ENCODE data around the gene TOM1. TPM values are rescaled to one million over a fixed set of nuclear protein-coding genes. Genes with fewer than 3 reads are reported as not detected.

Gene TOM1
- polyA plus RNA-seq, 1 of the 3 experiments (the other 2 are of a cell fraction): 26.9 TPM

DNA sequence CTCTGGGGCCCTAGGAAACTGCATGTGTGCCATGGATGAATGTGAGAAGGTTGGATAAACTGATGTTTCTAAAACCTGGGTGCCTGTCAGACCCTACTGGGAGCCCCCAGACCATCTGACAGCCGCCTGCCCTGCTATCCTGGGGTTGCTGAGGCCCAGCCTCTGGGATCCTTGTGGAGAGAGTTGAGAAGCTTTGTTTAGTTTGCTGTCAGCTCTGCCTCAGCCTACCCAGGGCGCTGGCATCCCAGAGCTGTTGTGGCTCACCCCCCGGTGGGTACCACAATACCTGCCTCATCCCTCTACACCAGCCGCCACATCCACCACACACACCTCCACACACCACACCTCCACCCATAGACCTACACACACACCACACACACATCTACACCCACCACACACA is 42.7 kb downstream of the TOM1 start (continued):
- TF ChIP-seq FOSL2 (IDR thresholded peaks at IDR 0.05; ENCODE audit: borderline replicate concordance, low read depth) (no peak), SIN3A (IDR thresholded peaks at IDR 0.05; ENCODE audit: borderline replicate concordance, low read depth, low read length) (no peak), TEAD4 (IDR thresholded peaks at IDR 0.05; ENCODE audit: borderline replicate concordance, insufficient read depth) (no peak)
- TF ChIP-seq, protein P1, sequence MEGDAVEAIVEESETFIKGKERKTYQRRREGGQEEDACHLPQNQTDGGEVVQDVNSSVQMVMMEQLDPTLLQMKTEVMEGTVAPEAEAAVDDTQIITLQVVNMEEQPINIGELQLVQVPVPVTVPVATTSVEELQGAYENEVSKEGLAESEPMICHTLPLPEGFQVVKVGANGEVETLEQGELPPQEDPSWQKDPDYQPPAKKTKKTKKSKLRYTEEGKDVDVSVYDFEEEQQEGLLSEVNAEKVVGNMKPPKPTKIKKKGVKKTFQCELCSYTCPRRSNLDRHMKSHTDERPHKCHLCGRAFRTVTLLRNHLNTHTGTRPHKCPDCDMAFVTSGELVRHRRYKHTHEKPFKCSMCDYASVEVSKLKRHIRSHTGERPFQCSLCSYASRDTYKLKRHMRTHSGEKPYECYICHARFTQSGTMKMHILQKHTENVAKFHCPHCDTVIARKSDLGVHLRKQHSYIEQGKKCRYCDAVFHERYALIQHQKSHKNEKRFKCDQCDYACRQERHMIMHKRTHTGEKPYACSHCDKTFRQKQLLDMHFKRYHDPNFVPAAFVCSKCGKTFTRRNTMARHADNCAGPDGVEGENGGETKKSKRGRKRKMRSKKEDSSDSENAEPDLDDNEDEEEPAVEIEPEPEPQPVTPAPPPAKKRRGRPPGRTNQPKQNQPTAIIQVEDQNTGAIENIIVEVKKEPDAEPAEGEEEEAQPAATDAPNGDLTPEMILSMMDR (IDR thresholded peaks at IDR 0.05): no peak
- TF ChIP-seq, protein P2, sequence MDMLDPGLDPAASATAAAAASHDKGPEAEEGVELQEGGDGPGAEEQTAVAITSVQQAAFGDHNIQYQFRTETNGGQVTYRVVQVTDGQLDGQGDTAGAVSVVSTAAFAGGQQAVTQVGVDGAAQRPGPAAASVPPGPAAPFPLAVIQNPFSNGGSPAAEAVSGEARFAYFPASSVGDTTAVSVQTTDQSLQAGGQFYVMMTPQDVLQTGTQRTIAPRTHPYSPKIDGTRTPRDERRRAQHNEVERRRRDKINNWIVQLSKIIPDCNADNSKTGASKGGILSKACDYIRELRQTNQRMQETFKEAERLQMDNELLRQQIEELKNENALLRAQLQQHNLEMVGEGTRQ (IDR thresholded peaks at IDR 0.05; ENCODE audit: borderline replicate concordance, low read depth, low read length): no peak

DNA sequence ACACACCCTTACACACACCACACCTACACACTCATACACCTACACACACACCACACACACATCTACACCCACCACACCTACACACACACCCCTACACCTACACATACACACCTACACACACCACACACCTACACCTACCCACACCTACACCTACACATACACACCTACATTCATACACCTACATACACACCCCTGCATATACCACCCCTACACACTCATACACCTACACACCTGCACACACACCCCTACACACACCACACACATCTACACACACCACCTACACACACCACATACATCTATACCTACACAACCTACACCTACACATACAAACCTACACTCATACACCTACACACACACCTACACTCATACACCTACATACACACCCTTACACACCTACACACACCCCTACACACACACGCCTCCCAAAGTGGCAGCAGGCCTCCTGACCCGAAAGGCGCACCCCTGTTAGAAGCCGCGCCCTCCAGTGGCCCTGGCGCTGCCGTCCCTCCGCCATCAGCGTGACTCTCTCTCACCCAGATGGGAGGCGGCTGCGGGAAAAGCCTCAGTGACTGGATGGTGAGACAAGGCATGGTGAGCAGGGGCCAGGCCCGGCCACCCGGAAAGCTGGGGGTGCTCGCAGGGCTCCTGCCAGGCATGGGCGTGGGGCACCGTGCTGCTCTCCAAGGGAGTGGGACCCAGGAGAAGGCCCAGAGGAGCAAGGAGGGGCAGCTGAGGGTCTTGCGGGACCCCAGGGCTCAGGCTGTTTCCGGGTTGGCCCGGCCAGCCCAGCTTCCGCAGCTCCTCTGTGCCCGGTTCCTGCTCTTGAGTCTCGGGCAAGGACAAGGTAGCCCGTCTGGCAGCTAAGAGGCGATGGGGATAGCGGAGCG is 44.2 kb downstream of the TOM1 start:
- no peaks in the 10 kb centered on the region for H3K9me3 ChIP-seq
- H3K9ac ChIP-seq: no peak overlapping the region
- ChIA-PET POLR2A (interaction anchor here (0.6 kb wide), 1 partner anchor 13 kb away, joined by 7 read pairs; no protein-coding TSS in a partner anchor), CTCF (interaction anchor here (0.7 to 1.1 kb wide), 2 partner anchors 9 to 88 kb away, joined by 3 read pairs; no protein-coding TSS in a partner anchor)
- no peak for TF ChIP-seq RFX5 (IDR thresholded peaks at IDR 0.05; ENCODE audit: low read length)
- no peak for TF ChIP-seq POLR2AphosphoS5 (IDR thresholded peaks at IDR 0.05; ENCODE audit: low read depth, low read length)
- H4K20me1 ChIP-seq (ENCODE audit: insufficient read depth): no peaks in the 10 kb centered on the region
- H3K79me2 ChIP-seq (ENCODE audit: insufficient read depth): no peaks in the 10 kb centered on the region
- no peaks in the 10 kb centered on the region for H3K36me3 ChIP-seq (replicated peaks in 1 of 2; ENCODE audit: control insufficient read depth in 1 of 2, insufficient read depth in 2 of 2, low read length in 1 of 2)
- H3K4me2 ChIP-seq: no peak overlapping the region
- no peak overlapping the region for H3K4me3 ChIP-seq (ENCODE audit: low read depth in 2 of 2, low read length in 1 of 2)
- H3K27ac ChIP-seq (ENCODE audit: low read depth in 2 of 2, low read length in 1 of 2): no peak overlapping the region
- WGBS (ENCODE audit: low lambda C conversion rate): 96% methylated on average over 11 of the region's 26 CpGs
- peaks cover 0 to 2% of the 10 kb centered on the region in 2 experiments; a peak in 1 of 4 replicates for H3K4me1 ChIP-seq (ENCODE audit: control insufficient read depth in 1 of 2, insufficient read depth in 2 of 2, low read depth in 1 of 2, low read length in 1 of 2)
- no peaks in the 10 kb centered on the region for H3F3A ChIP-seq (replicated peaks; ENCODE audit: insufficient read depth)
- no peak overlapping the region for H2AFZ ChIP-seq (ENCODE audit: low read depth)
- DNase-seq: no peak
- H3K27me3 ChIP-seq (ENCODE audit: insufficient read depth): no peaks in the 10 kb centered on the region
- H3K9me2 ChIP-seq: no peaks in the 10 kb centered on the region

DNA sequence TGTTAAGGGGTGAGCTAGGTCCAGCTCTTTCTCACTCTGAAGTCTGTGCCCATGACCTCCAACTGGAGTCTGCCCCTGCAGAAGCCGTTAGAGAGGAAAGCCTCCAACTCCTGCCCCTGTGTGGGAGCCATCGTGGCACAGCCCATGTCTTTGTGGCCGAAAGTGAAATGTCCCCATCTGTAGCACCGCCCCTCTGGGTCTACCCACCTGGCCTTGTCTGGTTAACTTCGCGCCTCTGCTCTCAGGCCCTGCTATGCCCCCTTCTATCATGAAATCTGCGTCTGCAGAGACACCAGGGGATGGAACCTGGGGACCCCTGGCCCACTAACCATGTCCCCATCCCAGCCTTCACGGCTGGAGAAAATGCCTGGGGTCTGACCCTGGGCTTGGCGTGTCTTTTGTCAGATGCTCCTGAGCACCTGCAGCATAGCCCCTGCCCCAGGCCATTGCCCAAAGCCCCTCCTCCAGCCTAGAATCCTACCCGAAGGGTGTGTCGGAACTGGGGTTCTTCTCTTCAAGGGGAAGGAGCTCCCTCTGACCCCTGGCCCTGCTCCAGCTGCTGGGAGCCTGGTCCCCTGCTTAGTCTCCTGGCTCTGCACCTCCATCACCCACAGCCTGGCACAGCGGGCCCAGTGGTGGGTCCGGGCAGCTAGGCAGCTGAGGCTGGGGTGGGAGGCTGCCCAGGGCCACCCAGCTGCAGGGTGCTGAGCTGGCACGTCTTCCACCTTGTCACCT is 45.4 kb downstream of the TOM1 start:
- H2AFZ ChIP-seq (ENCODE audit: low read depth): no peak overlapping the region
- no peak for DNase-seq
- ChIA-PET POLR2A (interaction anchor here (0.7 to 1.2 kb wide), 2 partner anchors 9 to 10 kb away, joined by 3 read pairs; no protein-coding TSS in a partner anchor), CTCF (interaction anchor here (0.7 kb wide), 1 partner anchor 10 kb away, joined by 3 read pairs; no protein-coding TSS in a partner anchor)
- no peaks in the 10 kb centered on the region for H3K36me3 ChIP-seq (replicated peaks in 1 of 2; ENCODE audit: control insufficient read depth in 1 of 2, insufficient read depth in 2 of 2, low read length in 1 of 2)
- no peaks in the 10 kb centered on the region for H3K9me2 ChIP-seq
- no peaks in the 10 kb centered on the region for H3K9me3 ChIP-seq
- no peaks in the 10 kb centered on the region for H3K79me2 ChIP-seq (ENCODE audit: insufficient read depth)
- H3K4me2 ChIP-seq: no peak overlapping the region
- H3K4me1 ChIP-seq (ENCODE audit: control insufficient read depth in 1 of 2, insufficient read depth in 2 of 2, low read depth in 1 of 2, low read length in 1 of 2): peaks cover under 1 to 14% of the 10 kb centered on the region in 2 experiments; a peak in 1 of 4 replicates
- 92% methylated on average over 10 of the region's 14 CpGs for WGBS (ENCODE audit: low lambda C conversion rate)
- no peaks in the 10 kb centered on the region for H4K20me1 ChIP-seq (ENCODE audit: insufficient read depth)
- H3F3A ChIP-seq (replicated peaks; ENCODE audit: insufficient read depth): no peaks in the 10 kb centered on the region
- H3K27me3 ChIP-seq (ENCODE audit: insufficient read depth): no peaks in the 10 kb centered on the region
- H3K9ac ChIP-seq: no peak overlapping the region
- no peak overlapping the region for H3K27ac ChIP-seq (ENCODE audit: low read depth in 2 of 2, low read length in 1 of 2)
- no peak overlapping the region for H3K4me3 ChIP-seq (ENCODE audit: low read depth in 2 of 2, low read length in 1 of 2)
- no peak for TF ChIP-seq MXI1 (IDR thresholded peaks at IDR 0.05; ENCODE audit: low read depth, low read length)
- TF ChIP-seq EZH2phosphoT487 (IDR thresholded peaks at IDR 0.05; ENCODE audit: borderline replicate concordance, low read depth): no peak
- no peak for TF ChIP-seq RFX5 (IDR thresholded peaks at IDR 0.05; ENCODE audit: low read length)
- no peak for TF ChIP-seq SIN3A (IDR thresholded peaks at IDR 0.05; ENCODE audit: borderline replicate concordance, low read depth, low read length)
- TF ChIP-seq TEAD4 (IDR thresholded peaks at IDR 0.05; ENCODE audit: borderline replicate concordance, insufficient read depth): no peak
- no peak for TF ChIP-seq EP300 (IDR thresholded peaks at IDR 0.05; ENCODE audit: borderline replicate concordance in 1 of 2, low read depth in 1 of 2, low read length in 1 of 2)
- no peak for TF ChIP-seq RAD21 (IDR thresholded peaks at IDR 0.05; ENCODE audit: low read length)
- no peak for TF ChIP-seq CHD2 (IDR thresholded peaks at IDR 0.05; ENCODE audit: low read length, partially characterized antibody)
- TF ChIP-seq, protein P3, sequence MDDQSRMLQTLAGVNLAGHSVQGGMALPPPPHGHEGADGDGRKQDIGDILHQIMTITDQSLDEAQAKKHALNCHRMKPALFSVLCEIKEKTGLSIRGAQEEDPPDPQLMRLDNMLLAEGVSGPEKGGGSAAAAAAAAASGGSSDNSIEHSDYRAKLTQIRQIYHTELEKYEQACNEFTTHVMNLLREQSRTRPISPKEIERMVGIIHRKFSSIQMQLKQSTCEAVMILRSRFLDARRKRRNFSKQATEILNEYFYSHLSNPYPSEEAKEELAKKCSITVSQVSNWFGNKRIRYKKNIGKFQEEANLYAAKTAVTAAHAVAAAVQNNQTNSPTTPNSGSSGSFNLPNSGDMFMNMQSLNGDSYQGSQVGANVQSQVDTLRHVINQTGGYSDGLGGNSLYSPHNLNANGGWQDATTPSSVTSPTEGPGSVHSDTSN (IDR thresholded peaks at IDR 0.05): no peak
- no peak for TF ChIP-seq YY1 (IDR thresholded peaks at IDR 0.05; ENCODE audit: low read depth)
- TF ChIP-seq, protein P4, sequence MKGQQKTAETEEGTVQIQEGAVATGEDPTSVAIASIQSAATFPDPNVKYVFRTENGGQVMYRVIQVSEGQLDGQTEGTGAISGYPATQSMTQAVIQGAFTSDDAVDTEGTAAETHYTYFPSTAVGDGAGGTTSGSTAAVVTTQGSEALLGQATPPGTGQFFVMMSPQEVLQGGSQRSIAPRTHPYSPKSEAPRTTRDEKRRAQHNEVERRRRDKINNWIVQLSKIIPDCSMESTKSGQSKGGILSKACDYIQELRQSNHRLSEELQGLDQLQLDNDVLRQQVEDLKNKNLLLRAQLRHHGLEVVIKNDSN (IDR thresholded peaks at IDR 0.05; ENCODE audit: borderline replicate concordance, low read depth): no peak
- TF ChIP-seq, protein P5, sequence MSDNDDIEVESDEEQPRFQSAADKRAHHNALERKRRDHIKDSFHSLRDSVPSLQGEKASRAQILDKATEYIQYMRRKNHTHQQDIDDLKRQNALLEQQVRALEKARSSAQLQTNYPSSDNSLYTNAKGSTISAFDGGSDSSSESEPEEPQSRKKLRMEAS (IDR thresholded peaks at IDR 0.05; ENCODE audit: low read depth): no peak
- TF ChIP-seq TCF12 (IDR thresholded peaks at IDR 0.05): no peak

All from SK-N-SH (cell line).